ENCODE results near the gene UBE2F.

DNA sequence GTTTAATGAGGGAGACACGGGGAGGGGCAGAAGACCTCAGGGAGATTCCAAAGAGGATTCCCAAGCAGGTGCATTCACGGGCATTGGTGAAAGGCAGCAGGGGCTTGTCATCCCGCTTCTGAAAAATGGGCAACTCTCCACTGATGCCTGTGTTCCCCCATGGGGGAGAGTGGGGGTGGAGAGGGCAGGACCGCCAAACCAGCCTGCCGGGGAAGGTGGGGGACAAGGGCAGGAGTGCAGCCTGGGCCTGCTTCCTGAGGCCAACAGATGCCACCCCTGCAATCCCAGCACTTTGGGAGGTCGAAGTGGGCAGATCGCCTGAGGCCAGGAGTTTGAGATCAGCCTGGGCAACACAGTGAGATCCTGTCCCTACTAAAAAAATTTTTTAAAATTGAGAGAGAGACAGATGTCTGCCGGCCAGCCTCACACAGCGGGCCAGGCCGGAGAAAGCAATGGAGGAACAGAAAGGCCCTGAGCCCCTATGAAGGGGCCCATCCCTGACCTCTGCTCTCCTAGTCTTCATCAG, 44.8 kb upstream of the UBE2F start:
- TF ChIP-seq ARNTL (CRISPR knock-in tag; IDR thresholded peaks at IDR 0.05; ENCODE audit: borderline replicate concordance, low read depth) (no peak), GLIS3 (CRISPR knock-in tag; IDR thresholded peaks at IDR 0.05) (no peak), ZFP3 (CRISPR knock-in tag; IDR thresholded peaks at IDR 0.05) (no peak), SNAI2 (CRISPR knock-in tag; IDR thresholded peaks at IDR 0.05) (no peak), RARB (CRISPR knock-in tag; IDR thresholded peaks at IDR 0.05) (no peak), ZC3H10 (CRISPR knock-in tag; IDR thresholded peaks at IDR 0.05) (no peak), PPARA (CRISPR knock-in tag; IDR thresholded peaks at IDR 0.05; ENCODE audit: borderline replicate concordance) (no peak), ZNF565 (CRISPR knock-in tag; conservative IDR thresholded peaks at IDR 0.05; ENCODE audit: low read depth) (no peak), TCF4 (CRISPR knock-in tag; IDR thresholded peaks at IDR 0.05; ENCODE audit: borderline replicate concordance) (no peak), POU6F1 (CRISPR knock-in tag; IDR thresholded peaks at IDR 0.05; ENCODE audit: borderline replicate concordance, low read depth) (no peak)
- TF ChIP-seq, protein P1, sequence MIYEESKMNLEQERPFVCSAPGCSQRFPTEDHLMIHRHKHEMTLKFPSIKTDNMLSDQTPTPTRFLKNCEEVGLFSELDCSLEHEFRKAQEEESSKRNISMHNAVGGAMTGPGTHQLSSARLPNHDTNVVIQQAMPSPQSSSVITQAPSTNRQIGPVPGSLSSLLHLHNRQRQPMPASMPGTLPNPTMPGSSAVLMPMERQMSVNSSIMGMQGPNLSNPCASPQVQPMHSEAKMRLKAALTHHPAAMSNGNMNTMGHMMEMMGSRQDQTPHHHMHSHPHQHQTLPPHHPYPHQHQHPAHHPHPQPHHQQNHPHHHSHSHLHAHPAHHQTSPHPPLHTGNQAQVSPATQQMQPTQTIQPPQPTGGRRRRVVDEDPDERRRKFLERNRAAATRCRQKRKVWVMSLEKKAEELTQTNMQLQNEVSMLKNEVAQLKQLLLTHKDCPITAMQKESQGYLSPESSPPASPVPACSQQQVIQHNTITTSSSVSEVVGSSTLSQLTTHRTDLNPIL (CRISPR knock-in tag; IDR thresholded peaks at IDR 0.05; ENCODE audit: low read depth): no peak
- TF ChIP-seq, protein P2, sequence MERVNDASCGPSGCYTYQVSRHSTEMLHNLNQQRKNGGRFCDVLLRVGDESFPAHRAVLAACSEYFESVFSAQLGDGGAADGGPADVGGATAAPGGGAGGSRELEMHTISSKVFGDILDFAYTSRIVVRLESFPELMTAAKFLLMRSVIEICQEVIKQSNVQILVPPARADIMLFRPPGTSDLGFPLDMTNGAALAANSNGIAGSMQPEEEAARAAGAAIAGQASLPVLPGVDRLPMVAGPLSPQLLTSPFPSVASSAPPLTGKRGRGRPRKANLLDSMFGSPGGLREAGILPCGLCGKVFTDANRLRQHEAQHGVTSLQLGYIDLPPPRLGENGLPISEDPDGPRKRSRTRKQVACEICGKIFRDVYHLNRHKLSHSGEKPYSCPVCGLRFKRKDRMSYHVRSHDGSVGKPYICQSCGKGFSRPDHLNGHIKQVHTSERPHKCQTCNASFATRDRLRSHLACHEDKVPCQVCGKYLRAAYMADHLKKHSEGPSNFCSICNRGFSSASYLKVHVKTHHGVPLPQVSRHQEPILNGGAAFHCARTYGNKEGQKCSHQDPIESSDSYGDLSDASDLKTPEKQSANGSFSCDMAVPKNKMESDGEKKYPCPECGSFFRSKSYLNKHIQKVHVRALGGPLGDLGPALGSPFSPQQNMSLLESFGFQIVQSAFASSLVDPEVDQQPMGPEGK (CRISPR knock-in tag; IDR thresholded peaks at IDR 0.05; ENCODE audit: borderline replicate concordance): no peak
- TF ChIP-seq, protein P3, sequence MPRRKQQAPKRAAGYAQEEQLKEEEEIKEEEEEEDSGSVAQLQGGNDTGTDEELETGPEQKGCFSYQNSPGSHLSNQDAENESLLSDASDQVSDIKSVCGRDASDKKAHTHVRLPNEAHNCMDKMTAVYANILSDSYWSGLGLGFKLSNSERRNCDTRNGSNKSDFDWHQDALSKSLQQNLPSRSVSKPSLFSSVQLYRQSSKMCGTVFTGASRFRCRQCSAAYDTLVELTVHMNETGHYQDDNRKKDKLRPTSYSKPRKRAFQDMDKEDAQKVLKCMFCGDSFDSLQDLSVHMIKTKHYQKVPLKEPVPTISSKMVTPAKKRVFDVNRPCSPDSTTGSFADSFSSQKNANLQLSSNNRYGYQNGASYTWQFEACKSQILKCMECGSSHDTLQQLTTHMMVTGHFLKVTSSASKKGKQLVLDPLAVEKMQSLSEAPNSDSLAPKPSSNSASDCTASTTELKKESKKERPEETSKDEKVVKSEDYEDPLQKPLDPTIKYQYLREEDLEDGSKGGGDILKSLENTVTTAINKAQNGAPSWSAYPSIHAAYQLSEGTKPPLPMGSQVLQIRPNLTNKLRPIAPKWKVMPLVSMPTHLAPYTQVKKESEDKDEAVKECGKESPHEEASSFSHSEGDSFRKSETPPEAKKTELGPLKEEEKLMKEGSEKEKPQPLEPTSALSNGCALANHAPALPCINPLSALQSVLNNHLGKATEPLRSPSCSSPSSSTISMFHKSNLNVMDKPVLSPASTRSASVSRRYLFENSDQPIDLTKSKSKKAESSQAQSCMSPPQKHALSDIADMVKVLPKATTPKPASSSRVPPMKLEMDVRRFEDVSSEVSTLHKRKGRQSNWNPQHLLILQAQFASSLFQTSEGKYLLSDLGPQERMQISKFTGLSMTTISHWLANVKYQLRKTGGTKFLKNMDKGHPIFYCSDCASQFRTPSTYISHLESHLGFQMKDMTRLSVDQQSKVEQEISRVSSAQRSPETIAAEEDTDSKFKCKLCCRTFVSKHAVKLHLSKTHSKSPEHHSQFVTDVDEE (CRISPR knock-in tag; IDR thresholded peaks at IDR 0.05): no peak
